HG02981 (cell line): Measurements from ENCODE around the gene TRPM6.
A peak's percentile ranks its signal among the peaks of the same experiment; 100 is the strongest.
"Not testable (repeated sequence)": the region's sequence is repeated elsewhere in the genome, so short reads cannot be mapped to it uniquely, and the experiment has no call there.

Experiments
- ATAC-seq: cut with Tn5 transposase; IDR thresholded peaks from one replicate; pipeline ENCODE4 v1.9.1; 2021; ENCODE audit warnings: mild to moderate bottlenecking, moderate library complexity; ENCODE audit not compliant: unreplicated experiment

Gene TRPM6

GRCh38 chr9:74887041-74887980 lies at the start of gene TRPM6:
Gene TRPM6, minus strand, starts transcription at chr9:74887921. Its CDS starts 65 bp downstream, at chr9:74887856.
- ATAC-seq: peak; percentile 47

- no peak for ATAC-seq
Observed at GRCh38 chr9:74935008-74935407, 47.3 kb upstream of the TRPM6 start.

- no peak for ATAC-seq
Observed at GRCh38 chr9:74921737-74922136, 34.0 kb upstream of the TRPM6 start.

GRCh38 chr9:74920944-74921626 lies 33.4 kb upstream of the TRPM6 start:
- no peak for ATAC-seq

GRCh38 chr9:74910036-74910435 lies 22.3 kb upstream of the TRPM6 start:
- no peak for ATAC-seq

GRCh38 chr9:74908665-74909064 lies 20.9 kb upstream of the TRPM6 start:
- no peak for ATAC-seq

- no peak for ATAC-seq
Observed at GRCh38 chr9:74907085-74907484, 19.4 kb upstream of the TRPM6 start.

- no peak for ATAC-seq
Observed at GRCh38 chr9:74901001-74901400, 13.3 kb upstream of the TRPM6 start.

GRCh38 chr9:74888449-74888848 lies 728 bp upstream of the TRPM6 start:
- ATAC-seq: not testable (repeated sequence)

- no peak for ATAC-seq
Observed at GRCh38 chr9:74887981-74888370, 255 bp upstream of the TRPM6 start.

- ATAC-seq: no peak
Observed at GRCh38 chr9:74876382-74876949, 11.3 kb downstream of the TRPM6 start.

GRCh38 chr9:74875656-74876055 lies 12.1 kb downstream of the TRPM6 start:
- ATAC-seq: no peak

- no peak for ATAC-seq
Observed at GRCh38 chr9:74874220-74874619, 13.5 kb downstream of the TRPM6 start.

GRCh38 chr9:74872619-74873233 lies 15.0 kb downstream of the TRPM6 start:
- ATAC-seq: no peak

- ATAC-seq: no peak
Observed at GRCh38 chr9:74867483-74867882, 20.2 kb downstream of the TRPM6 start.

GRCh38 chr9:74865177-74865576 lies 22.5 kb downstream of the TRPM6 start:
- no peak for ATAC-seq

GRCh38 chr9:74861773-74862474 lies 25.8 kb downstream of the TRPM6 start:
- ATAC-seq: no peak

- no peak for ATAC-seq
Observed at GRCh38 chr9:74861071-74861470, 26.6 kb downstream of the TRPM6 start.

- not testable (repeated sequence) for ATAC-seq
Observed at GRCh38 chr9:74860247-74860646, 27.5 kb downstream of the TRPM6 start.

- ATAC-seq: no peak
Observed at GRCh38 chr9:74859786-74860185, 27.9 kb downstream of the TRPM6 start.
